Skeletal muscle tissue (tissue), 4 donors: Measurements from ENCODE around the gene MAGI2. TPM values are rescaled to one million over a fixed set of nuclear protein-coding genes. Genes with fewer than 3 reads are reported as not detected.

ENCODE experiments used
- H3K27ac ChIP-seq: one replicate; pipeline ENCODE4 v1.7.0; 2013; ENCODE audit warnings: mild to moderate bottlenecking, low read depth, low read length, inconsistent platforms
- H3K27me3 ChIP-seq, 3 donors: one replicate each; pipeline ENCODE4 v1.7.0; 2013; ENCODE audit warnings: low read length in 3 of 3; ENCODE audit not compliant: control insufficient read depth in 3 of 3, insufficient read depth in 3 of 3
- H3K36me3 ChIP-seq, 3 donors: one replicate each; pipeline ENCODE4 v1.7.0; 2013; ENCODE audit warnings: low read length in 3 of 3; ENCODE audit not compliant: control insufficient read depth in 3 of 3, insufficient read depth in 3 of 3
- H3K4me1 ChIP-seq, 3 donors: one replicate each; pipeline ENCODE4 v1.7.0; 2013; ENCODE audit warnings: low read length in 3 of 3, mild to moderate bottlenecking in 3 of 3; ENCODE audit not compliant: control insufficient read depth in 3 of 3, insufficient read depth in 3 of 3
- H3K4me3 ChIP-seq, 3 donors: one replicate each; pipeline ENCODE4 v1.7.0; 2013; ENCODE audit warnings: low read length in 3 of 3
- H3K9ac ChIP-seq, 3 donors: one replicate each; pipeline ENCODE4 v1.7.0; 2013; ENCODE audit warnings: low read length in 3 of 3, mild to moderate bottlenecking in 3 of 3, moderate library complexity in 2 of 3, low read depth in 1 of 3
- H3K9me3 ChIP-seq, 3 donors: one replicate each; pipeline ENCODE4 v1.7.0; 2013; ENCODE audit warnings: low read length in 3 of 3; ENCODE audit not compliant: control insufficient read depth in 3 of 3
- total RNA-seq: library from RNA; depleted of rRNA; stranded (reverse); fragments of >200 nt; gene quantifications from one replicate; pipeline ENCODE4 v1.2.3, GENCODE V29; 2014
- donor health status: Osteomylitis.

MAGI2 gene
- total RNA-seq, 1 donor from 2014 or later, result 4.2 TPM

- Histone ChIP-seq H3K27me3 (no peaks in the 10 kb centered on the region), H3K4me1 (no peaks in the 10 kb centered on the region), H3K36me3 (no peaks in the 10 kb centered on the region), H3K9me3 (no peaks in the 10 kb centered on the region), H3K4me3 (no peak overlapping the region), H3K27ac (no peak overlapping the region), H3K9ac (no peak overlapping the region)
Measured at GRCh38 chr7:78168865-78169264, 1284.6 kb downstream of the MAGI2 start.

- H3K27me3 ChIP-seq, result no peaks in the 10 kb centered on the region
- no peak overlapping the region for H3K9ac ChIP-seq
- H3K4me3 ChIP-seq, result no peak overlapping the region
- no peak overlapping the region for H3K27ac ChIP-seq
- no peaks in the 10 kb centered on the region for H3K9me3 ChIP-seq
- no peaks in the 10 kb centered on the region for H3K4me1 ChIP-seq
- H3K36me3 ChIP-seq, result no peaks in the 10 kb centered on the region
Measured at GRCh38 chr7:78167860-78168259, 1285.6 kb downstream of the MAGI2 start.

GRCh38 chr7:78165854-78166253 lies 1287.6 kb downstream of the MAGI2 start:
- Histone ChIP-seq H3K27ac (no peak overlapping the region), H3K4me1 (no peaks in the 10 kb centered on the region), H3K9me3 (no peaks in the 10 kb centered on the region), H3K9ac (no peak overlapping the region), H3K4me3 (no peak overlapping the region), H3K27me3 (no peaks in the 10 kb centered on the region), H3K36me3 (no peaks in the 10 kb centered on the region)

- Histone ChIP-seq H3K36me3 (no peaks in the 10 kb centered on the region), H3K4me3 (no peak overlapping the region), H3K27ac (no peak overlapping the region), H3K4me1 (no peaks in the 10 kb centered on the region), H3K9me3 (no peaks in the 10 kb centered on the region), H3K27me3 (no peaks in the 10 kb centered on the region), H3K9ac (no peak overlapping the region)
Measured at GRCh38 chr7:78165454-78165853, 1288.0 kb downstream of the MAGI2 start.

- no peaks in the 10 kb centered on the region for H3K36me3 ChIP-seq
- no peak overlapping the region for H3K4me3 ChIP-seq
- H3K4me1 ChIP-seq, result no peaks in the 10 kb centered on the region
- no peak overlapping the region for H3K27ac ChIP-seq
- H3K27me3 ChIP-seq, result no peaks in the 10 kb centered on the region
- no peak overlapping the region for H3K9ac ChIP-seq
- H3K9me3 ChIP-seq, result no peaks in the 10 kb centered on the region
Measured at GRCh38 chr7:78164459-78164858, 1289.0 kb downstream of the MAGI2 start.

- no peak overlapping the region for H3K4me3 ChIP-seq
- H3K9ac ChIP-seq, result no peak overlapping the region
- H3K36me3 ChIP-seq, result peaks cover 0 to 2% (median 0%) of the 10 kb centered on the region in 3 donors
- H3K27ac ChIP-seq, result no peak overlapping the region
- H3K4me1 ChIP-seq, result no peaks in the 10 kb centered on the region
- H3K27me3 ChIP-seq, result no peaks in the 10 kb centered on the region
- no peaks in the 10 kb centered on the region for H3K9me3 ChIP-seq
Measured at GRCh38 chr7:78161781-78162180, 1291.7 kb downstream of the MAGI2 start.

GRCh38 chr7:78159545-78159944 lies 1293.9 kb downstream of the MAGI2 start:
- H3K4me3 ChIP-seq, result no peak overlapping the region
- H3K36me3 ChIP-seq, result peaks cover 0 to 2% (median 0%) of the 10 kb centered on the region in 3 donors
- H3K9me3 ChIP-seq, result no peaks in the 10 kb centered on the region
- no peaks in the 10 kb centered on the region for H3K4me1 ChIP-seq
- no peaks in the 10 kb centered on the region for H3K27me3 ChIP-seq
- H3K27ac ChIP-seq, result no peak overlapping the region
- H3K9ac ChIP-seq, result no peak overlapping the region

GRCh38 chr7:78153285-78153684 lies 1300.2 kb downstream of the MAGI2 start:
- H3K4me1 ChIP-seq, result peaks cover 0 to 2% (median 2%) of the 10 kb centered on the region in 3 donors
- H3K9ac ChIP-seq, result no peak overlapping the region
- H3K9me3 ChIP-seq, result no peaks in the 10 kb centered on the region
- no peak overlapping the region for H3K27ac ChIP-seq
- H3K4me3 ChIP-seq, result no peak overlapping the region
- no peaks in the 10 kb centered on the region for H3K36me3 ChIP-seq
- no peaks in the 10 kb centered on the region for H3K27me3 ChIP-seq

GRCh38 chr7:78151229-78151628 lies 1302.2 kb downstream of the MAGI2 start:
- Histone ChIP-seq H3K36me3 (no peaks in the 10 kb centered on the region), H3K9ac (no peak overlapping the region), H3K4me1 (peaks cover 0 to 2% (median 2%) of the 10 kb centered on the region in 3 donors), H3K9me3 (no peaks in the 10 kb centered on the region), H3K27me3 (no peaks in the 10 kb centered on the region), H3K4me3 (no peak overlapping the region), H3K27ac (no peak overlapping the region)

- no peaks in the 10 kb centered on the region for H3K9me3 ChIP-seq
- H3K9ac ChIP-seq, result no peak overlapping the region
- no peaks in the 10 kb centered on the region for H3K27me3 ChIP-seq
- H3K36me3 ChIP-seq, result no peaks in the 10 kb centered on the region
- no peak overlapping the region for H3K4me3 ChIP-seq
- H3K27ac ChIP-seq, result no peak overlapping the region
- peaks cover 0 to 2% (median 2%) of the 10 kb centered on the region in 3 donors for H3K4me1 ChIP-seq
Measured at GRCh38 chr7:78149787-78150186, 1303.7 kb downstream of the MAGI2 start.
